Effector memory CD8-positive, alpha-beta T cell (primary cell): ENCODE measurements around the gene TTN.

ENCODE experiments used
- ATAC-seq: fragments of 150-1000 bp; cut with Tn5 transposase; replicated peaks from 2 replicates; pipeline ENCODE4 v1.10.0; 2021; ENCODE audit warnings: mild to moderate bottlenecking, moderate library complexity
- DNase-seq, 3 experiments: peaks; one replicate each; pipeline ENCODE4 v3.0.0; 2021
- H3K27ac Mint-ChIP-seq, 2 donors: one replicate each; pipeline ENCODE4 v1.8.0; 2022; ENCODE audit warnings: mild to moderate bottlenecking in 2 of 2, mixed read lengths in 2 of 2, moderate library complexity in 2 of 2
- H3K27me3 Mint-ChIP-seq, 2 donors: one replicate each; pipeline ENCODE4 v1.8.0; 2022; ENCODE audit warnings: mixed read lengths in 2 of 2
- H3K36me3 Mint-ChIP-seq: one replicate; pipeline ENCODE4 v1.8.0; 2022; ENCODE audit warnings: mild to moderate bottlenecking, moderate library complexity, mixed read lengths; ENCODE audit not compliant: insufficient read depth
- H3K4me1 Mint-ChIP-seq, 2 donors: one replicate each; pipeline ENCODE4 v1.8.0; 2022; ENCODE audit warnings: low read depth in 2 of 2, mixed read lengths in 2 of 2
- H3K4me3 Mint-ChIP-seq, 2 donors: one replicate each; pipeline ENCODE4 v1.8.0; 2022; ENCODE audit warnings: mild to moderate bottlenecking in 2 of 2, mixed read lengths in 2 of 2, moderate library complexity in 2 of 2
- H3K9me3 Mint-ChIP-seq, 2 donors: one replicate each; pipeline ENCODE4 v1.8.0; 2022; ENCODE audit warnings: mixed read lengths in 2 of 2

TTN gene

DNA sequence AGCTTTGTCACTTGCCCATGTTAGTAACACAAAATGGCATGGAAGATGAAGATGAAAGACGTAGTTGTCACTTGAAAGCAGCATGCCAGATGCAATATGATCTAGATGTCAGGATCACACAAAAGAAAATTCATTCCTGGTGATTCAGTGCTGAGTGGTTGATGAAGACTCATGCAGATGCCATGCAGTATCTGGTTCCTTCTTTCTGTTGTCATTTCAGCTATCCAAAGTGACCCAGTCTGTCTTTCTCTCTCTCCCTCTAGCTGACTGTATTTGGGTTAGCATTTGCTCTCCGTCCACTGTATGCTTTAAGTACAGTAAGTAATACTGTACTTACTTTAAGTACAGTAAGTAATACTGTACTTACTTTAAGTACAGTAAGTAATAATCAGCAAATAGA lies 50.4 kb downstream of the TTN start:
- Mint-ChIP-seq H3K27ac (no peak overlapping the region), H3K27me3 (no peaks in the 10 kb centered on the region), H3K4me1 (no peaks in the 10 kb centered on the region), H3K9me3 (no peaks in the 10 kb centered on the region), H3K36me3 (no peaks in the 10 kb centered on the region), H3K4me3 (no peak overlapping the region)
- DNase-seq (no peak), ATAC-seq (no peak)

DNA sequence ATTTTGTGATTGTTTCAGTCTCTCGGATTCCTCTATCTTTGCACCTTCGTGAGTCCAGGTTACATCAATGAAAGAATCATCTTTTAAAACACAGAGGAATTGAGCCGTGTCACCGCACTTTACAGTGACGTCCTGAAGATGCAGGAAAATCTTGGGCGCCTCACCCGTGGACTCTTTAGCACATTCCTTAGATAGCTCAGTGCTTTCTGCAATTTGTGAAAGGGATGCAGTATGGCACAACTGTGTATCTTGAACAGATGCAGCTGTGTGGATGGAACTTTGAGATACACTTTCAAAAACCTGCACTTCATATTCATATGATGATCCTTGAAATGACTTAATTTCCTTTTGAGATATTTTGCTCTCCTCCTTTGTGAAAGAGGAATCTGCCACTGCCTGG lies 50.9 kb downstream of the TTN start:
- H3K9me3 Mint-ChIP-seq = no peaks in the 10 kb centered on the region
- H3K27me3 Mint-ChIP-seq = no peaks in the 10 kb centered on the region
- no peak overlapping the region for H3K27ac Mint-ChIP-seq
- no peak for ATAC-seq
- H3K4me1 Mint-ChIP-seq = no peaks in the 10 kb centered on the region
- DNase-seq = no peak
- H3K4me3 Mint-ChIP-seq = no peak overlapping the region
- H3K36me3 Mint-ChIP-seq = no peaks in the 10 kb centered on the region

DNA sequence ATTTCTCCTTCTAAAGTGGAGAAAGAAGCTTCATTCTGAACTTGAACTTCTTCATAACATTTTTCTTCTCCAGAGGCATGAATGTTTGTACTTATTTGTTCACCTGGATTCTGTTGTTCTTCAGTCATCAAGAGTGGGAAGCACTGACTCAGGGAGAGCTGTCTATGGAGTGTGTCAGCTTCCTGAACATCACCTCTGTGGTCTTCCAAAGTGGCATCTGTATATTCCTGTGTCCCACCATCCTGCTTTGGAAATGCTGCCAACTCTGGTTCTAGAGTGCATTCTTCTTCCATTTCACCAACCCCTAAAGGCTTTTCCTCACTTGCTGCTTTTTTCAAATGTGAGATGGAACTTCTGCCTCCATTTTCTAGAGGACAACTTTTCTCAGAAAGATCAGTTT lies 59.5 kb downstream of the TTN start:
- Mint-ChIP-seq H3K27ac (no peak overlapping the region), H3K4me1 (no peaks in the 10 kb centered on the region), H3K4me3 (no peak overlapping the region), H3K9me3 (peaks cover 2 to 9% of the 10 kb centered on the region in 2 donors), H3K27me3 (no peaks in the 10 kb centered on the region), H3K36me3 (no peaks in the 10 kb centered on the region)
- ATAC-seq (no peak), DNase-seq (no peak)

DNA sequence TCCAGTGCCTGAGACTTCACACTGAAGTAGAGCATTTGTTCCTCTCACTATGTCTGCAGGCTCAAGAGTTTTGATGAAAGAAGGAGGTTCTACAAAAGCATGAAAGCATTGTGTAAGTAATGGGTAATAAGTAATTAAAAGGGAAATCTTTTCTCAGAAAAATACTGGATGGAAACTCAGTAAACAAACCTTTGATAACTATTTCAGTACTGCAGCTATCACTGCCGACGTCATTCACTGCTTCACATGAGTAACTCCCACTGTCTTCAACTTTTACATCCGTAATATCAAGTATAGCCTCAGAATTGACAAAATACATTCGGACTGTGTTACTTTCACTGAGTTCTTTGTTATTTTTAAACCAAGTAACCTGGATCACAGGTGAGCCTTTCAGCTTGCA lies 72.7 kb downstream of the TTN start:
- Mint-ChIP-seq H3K27ac (no peak overlapping the region), H3K27me3 (no peaks in the 10 kb centered on the region), H3K9me3 (no peaks in the 10 kb centered on the region), H3K4me1 (no peaks in the 10 kb centered on the region), H3K36me3 (no peaks in the 10 kb centered on the region), H3K4me3 (no peak overlapping the region)
- DNase-seq (no peak), ATAC-seq (no peak)

DNA sequence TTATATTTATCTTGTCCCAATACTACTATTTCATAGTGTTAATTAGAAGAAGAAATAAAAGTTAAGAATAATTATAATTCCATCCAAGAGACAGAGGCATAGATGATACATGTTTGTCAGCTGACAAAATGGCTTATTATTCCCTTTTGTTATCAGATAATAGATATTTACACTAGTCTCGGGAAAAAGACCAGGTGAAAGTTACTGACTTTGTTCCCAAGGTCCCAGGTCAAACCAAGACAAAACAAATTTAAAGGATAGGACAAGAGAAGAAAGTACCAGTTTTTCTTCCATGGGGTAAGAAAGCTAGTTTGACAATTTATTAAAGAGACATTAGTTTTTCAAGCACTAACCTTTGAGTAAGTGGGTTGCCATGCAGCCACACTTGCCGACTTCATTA lies 73.2 kb downstream of the TTN start:
- H3K27me3 Mint-ChIP-seq = no peaks in the 10 kb centered on the region
- no peaks in the 10 kb centered on the region for H3K36me3 Mint-ChIP-seq

DNA sequence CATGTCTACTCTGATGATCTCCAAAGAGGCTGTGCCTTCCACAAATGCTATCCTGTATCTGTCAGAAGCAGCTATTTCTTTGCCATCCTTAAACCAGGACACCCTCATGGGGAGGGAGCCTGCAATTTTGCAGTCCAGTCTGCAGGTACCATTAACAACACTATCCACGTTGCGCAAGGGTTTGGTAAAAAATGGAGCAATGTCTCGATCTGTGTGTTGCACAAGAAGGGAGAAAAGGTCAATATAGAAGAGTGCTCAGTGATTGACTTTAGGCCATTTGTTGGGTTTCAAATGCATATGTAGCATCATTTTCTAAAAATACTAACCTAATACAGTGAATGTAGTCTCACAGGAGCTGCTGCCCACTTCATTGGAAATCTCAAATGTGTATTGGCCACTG lies 74.3 kb downstream of the TTN start:
- no peaks in the 10 kb centered on the region for H3K4me1 Mint-ChIP-seq
- no peaks in the 10 kb centered on the region for H3K36me3 Mint-ChIP-seq
- no peaks in the 10 kb centered on the region for H3K9me3 Mint-ChIP-seq
- no peak overlapping the region for H3K4me3 Mint-ChIP-seq
- ATAC-seq (no peak), DNase-seq (no peak)
- no peak overlapping the region for H3K27ac Mint-ChIP-seq
- H3K27me3 Mint-ChIP-seq = no peaks in the 10 kb centered on the region

More for the DNA sequence above, 73.2 kb downstream of the TTN start:
- ATAC-seq (no peak), DNase-seq (no peak)
- Mint-ChIP-seq H3K27ac (no peak overlapping the region), H3K4me3 (no peak overlapping the region), H3K4me1 (no peaks in the 10 kb centered on the region), H3K9me3 (no peaks in the 10 kb centered on the region)

DNA sequence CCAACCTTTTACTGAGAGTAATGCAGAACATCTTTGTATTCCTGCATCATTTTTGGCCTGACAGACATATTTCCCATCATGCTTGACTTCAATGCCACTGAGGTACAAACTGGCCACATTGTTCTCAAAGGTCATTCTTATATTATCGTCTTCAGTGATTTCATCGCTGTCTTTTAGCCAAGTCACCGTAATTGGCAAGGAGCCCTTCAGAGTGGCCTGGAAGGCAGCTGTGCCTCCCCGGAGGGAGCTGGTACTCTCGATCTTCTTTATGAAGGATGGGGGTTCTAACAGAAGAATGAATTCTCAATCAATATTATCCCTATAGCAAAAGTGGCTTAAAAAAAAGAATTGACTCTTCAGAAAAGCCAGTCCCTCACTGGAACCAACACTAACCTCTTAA lies 75.9 kb downstream of the TTN start:
- Mint-ChIP-seq H3K36me3 (no peaks in the 10 kb centered on the region), H3K4me1 (no peaks in the 10 kb centered on the region), H3K9me3 (no peaks in the 10 kb centered on the region), H3K27me3 (no peaks in the 10 kb centered on the region), H3K27ac (no peak overlapping the region), H3K4me3 (no peak overlapping the region)
- ATAC-seq (no peak), DNase-seq (no peak)

DNA sequence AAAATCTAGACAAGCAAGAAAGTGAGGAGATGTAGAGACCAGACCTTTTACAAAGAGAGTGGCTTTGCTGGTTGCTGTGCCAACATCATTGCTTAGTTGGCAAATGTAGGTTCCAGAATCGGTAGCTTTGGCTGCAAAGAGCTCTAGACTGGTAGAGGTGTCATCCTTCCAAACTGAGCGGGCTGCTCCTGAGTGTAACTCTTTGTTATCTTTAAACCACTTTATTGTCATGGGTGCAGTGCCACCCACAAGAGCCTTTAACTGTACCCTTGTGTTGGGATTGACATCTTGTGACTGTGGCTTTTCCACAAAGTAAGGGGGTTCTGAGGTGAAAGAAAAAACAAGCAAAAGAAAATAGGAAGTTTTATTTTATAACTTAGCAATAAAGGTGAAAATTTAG lies 77.2 kb downstream of the TTN start:
- DNase-seq (no peak), ATAC-seq (no peak)
- H3K27me3 Mint-ChIP-seq = no peaks in the 10 kb centered on the region
- no peaks in the 10 kb centered on the region for H3K36me3 Mint-ChIP-seq
- H3K9me3 Mint-ChIP-seq = no peaks in the 10 kb centered on the region
- no peaks in the 10 kb centered on the region for H3K4me1 Mint-ChIP-seq
- H3K27ac Mint-ChIP-seq = no peak overlapping the region
- no peak overlapping the region for H3K4me3 Mint-ChIP-seq

DNA sequence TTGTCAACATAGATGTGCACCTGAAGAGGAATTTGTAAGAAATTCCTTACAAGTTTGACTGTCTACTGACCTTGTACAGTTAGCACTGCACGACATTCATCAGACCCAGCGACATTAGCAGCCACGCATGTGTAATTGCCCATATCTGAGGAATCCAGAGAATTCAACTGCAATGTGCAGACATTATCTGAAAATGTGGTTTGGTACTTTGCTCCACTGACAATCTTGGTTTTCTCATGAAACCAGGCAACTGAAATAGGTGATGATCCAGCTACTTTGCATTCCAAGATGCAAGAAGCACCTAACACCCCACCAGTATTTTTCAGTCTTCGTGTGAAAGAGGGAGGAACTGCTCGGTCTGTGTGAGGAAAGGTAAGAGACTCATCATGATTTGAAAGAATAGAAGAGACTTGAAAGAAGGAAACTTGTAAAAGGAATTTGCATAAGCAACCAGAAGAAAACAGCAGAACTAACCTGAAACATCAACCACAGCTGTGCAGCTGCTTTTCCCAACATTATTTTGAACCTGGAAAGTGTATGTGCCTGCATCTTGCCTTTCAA lies 83.4 kb downstream of the TTN start:
- Mint-ChIP-seq H3K4me3 (no peak overlapping the region), H3K27me3 (no peaks in the 10 kb centered on the region), H3K9me3 (no peaks in the 10 kb centered on the region), H3K27ac (no peak overlapping the region), H3K36me3 (no peaks in the 10 kb centered on the region), H3K4me1 (no peaks in the 10 kb centered on the region)
- no peak for DNase-seq
- ATAC-seq = no peak

DNA sequence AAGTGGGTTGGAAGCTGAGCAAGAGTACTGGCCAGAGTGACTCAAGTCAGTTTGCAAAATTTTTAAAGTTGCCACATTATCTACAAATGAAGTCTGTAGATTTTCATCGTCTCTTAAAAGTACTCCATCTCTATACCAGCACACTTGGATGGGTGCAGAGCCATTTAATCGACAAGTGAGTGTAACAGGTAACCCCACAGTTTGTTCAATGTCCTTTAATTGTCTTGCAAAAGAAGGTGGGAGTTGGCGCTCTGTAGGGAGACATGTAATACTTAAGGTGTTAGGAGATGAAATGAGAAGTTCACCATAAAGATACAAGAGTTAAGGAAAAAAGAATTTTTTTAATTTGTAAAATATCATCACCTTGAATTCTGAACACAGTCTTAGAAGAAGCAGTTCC lies 84.9 kb downstream of the TTN start:
- H3K27me3 Mint-ChIP-seq = no peaks in the 10 kb centered on the region
- no peaks in the 10 kb centered on the region for H3K4me1 Mint-ChIP-seq
- no peak for ATAC-seq
- DNase-seq = no peak
- H3K36me3 Mint-ChIP-seq = no peaks in the 10 kb centered on the region
- peaks cover 0 to 1% of the 10 kb centered on the region in 2 donors for H3K9me3 Mint-ChIP-seq
- no peak overlapping the region for H3K27ac Mint-ChIP-seq
- H3K4me3 Mint-ChIP-seq = no peak overlapping the region

DNA sequence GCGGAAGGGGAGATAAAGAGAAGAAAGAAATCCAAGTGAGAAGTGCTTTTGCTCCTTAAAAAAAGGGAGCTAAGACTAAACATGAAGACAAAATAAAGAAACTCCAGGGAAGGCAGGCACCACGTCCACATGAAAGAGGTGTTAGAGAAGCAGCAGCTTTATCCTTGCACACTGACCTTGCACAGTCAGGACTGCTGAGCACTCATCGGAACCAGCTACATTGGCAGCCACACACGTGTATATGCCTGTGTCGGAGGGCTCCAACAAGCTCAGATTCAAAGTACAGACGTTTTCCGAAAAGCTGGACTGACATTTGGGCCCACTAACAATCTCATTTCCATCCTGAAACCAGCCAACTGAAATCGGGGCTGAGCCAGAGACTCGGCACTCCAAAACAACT lies 88.2 kb downstream of the TTN start:
- Mint-ChIP-seq H3K4me1 (no peaks in the 10 kb centered on the region), H3K36me3 (no peaks in the 10 kb centered on the region), H3K27me3 (no peaks in the 10 kb centered on the region), H3K4me3 (no peak overlapping the region), H3K9me3 (peaks cover 0 to 1% of the 10 kb centered on the region in 2 donors), H3K27ac (no peak overlapping the region)
- ATAC-seq (no peak), DNase-seq (no peak)

DNA sequence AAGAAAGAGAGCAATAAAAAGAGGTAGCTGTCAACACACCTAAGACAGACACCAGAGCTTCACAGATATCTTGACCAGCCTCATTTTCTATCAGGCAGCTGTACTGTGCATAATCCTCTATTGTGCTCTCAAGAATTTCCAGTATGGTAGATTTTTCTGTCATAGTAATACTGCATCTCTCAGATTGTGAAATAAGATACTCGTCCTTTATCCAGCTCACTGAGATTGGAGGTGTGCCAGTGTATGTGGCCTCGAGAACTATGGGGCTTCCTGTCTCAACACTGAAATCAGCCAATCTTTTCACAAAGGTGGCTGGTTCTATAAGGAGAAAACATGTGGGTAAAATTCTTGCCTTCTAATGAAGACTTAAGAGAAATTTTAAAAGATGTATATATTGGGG lies 88.9 kb downstream of the TTN start:
- no peaks in the 10 kb centered on the region for H3K36me3 Mint-ChIP-seq
- no peaks in the 10 kb centered on the region for H3K27me3 Mint-ChIP-seq
- no peak for DNase-seq
- H3K9me3 Mint-ChIP-seq = peaks cover 0 to 1% of the 10 kb centered on the region in 2 donors
- no peaks in the 10 kb centered on the region for H3K4me1 Mint-ChIP-seq
- H3K27ac Mint-ChIP-seq = no peak overlapping the region
- ATAC-seq = no peak
- no peak overlapping the region for H3K4me3 Mint-ChIP-seq

DNA sequence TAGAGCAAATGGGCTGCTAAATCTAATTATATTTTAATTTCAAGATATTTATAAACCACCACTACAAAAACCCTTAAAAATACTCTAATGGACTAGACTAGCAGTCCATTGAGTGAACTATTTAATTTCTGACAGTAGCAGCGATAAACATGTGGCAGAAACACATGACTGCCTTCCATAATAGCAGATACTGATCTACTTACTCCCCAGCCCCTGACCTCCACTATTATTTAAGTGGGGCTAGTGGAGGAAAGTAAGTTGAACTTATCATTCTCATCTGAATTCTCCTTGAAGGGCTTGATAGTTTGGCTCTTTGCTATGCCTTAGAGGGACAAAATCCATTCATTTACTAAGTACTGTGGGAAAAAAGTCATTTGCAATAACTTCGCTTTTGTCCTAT lies 90.8 kb downstream of the TTN start:
- H3K9me3 Mint-ChIP-seq = peaks cover 0 to 1% of the 10 kb centered on the region in 2 donors
- H3K4me3 Mint-ChIP-seq = no peak overlapping the region
- H3K27ac Mint-ChIP-seq = no peak overlapping the region
- DNase-seq (no peak), ATAC-seq (no peak)
- no peaks in the 10 kb centered on the region for H3K27me3 Mint-ChIP-seq
- H3K36me3 Mint-ChIP-seq = no peaks in the 10 kb centered on the region
- H3K4me1 Mint-ChIP-seq = no peaks in the 10 kb centered on the region

DNA sequence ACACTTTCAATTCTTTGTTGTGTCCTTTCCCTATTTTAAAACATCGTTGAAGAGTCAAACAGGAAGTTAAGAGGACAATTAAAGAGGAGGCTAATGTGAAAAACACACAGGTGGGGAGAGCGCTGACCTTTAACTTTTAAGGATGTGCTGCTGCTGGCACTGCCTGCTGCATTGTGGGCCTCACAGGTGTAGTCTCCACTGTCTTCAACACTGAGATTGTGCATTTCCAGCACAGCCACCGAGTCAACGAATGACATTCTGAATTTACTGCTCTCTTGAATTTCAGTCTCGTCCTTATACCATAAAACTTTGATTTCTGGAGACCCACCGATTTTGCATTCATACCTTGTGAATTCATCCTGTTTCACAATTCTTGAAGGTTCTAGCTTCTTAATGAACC lies 91.9 kb downstream of the TTN start:
- H3K4me1 Mint-ChIP-seq = no peaks in the 10 kb centered on the region
- no peak for DNase-seq
- no peak overlapping the region for H3K4me3 Mint-ChIP-seq
- H3K36me3 Mint-ChIP-seq = peaks cover 4% of the 10 kb centered on the region
- ATAC-seq = no peak
- H3K9me3 Mint-ChIP-seq = peaks cover 0 to 1% of the 10 kb centered on the region in 2 donors
- H3K27me3 Mint-ChIP-seq = no peaks in the 10 kb centered on the region
- no peak overlapping the region for H3K27ac Mint-ChIP-seq

DNA sequence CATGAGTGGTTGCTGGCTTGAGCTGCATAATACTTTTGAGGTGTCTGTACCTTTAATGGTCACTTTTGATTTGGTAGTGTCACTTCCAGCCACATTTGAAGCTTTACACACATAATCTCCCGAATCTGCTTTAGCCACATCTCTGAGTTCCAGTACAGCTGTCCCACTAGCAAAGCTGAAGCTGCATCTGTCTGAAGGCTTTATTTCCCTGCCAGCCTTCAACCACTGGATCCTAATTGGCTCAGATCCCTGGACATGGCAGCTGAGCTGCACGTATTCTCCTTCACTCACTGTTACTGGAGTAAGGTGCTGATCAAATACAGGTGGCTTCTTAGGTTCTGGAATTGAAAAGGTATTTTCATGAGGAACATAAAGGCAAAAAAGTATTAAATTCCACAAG lies 99.7 kb downstream of the TTN start:
- DNase-seq (no peak), ATAC-seq (no peak)
- H3K27ac Mint-ChIP-seq = no peak overlapping the region
- no peaks in the 10 kb centered on the region for H3K4me1 Mint-ChIP-seq
- H3K27me3 Mint-ChIP-seq = peaks cover 0 to 8% of the 10 kb centered on the region in 2 donors
- no peak overlapping the region for H3K4me3 Mint-ChIP-seq
- no peaks in the 10 kb centered on the region for H3K9me3 Mint-ChIP-seq
- H3K36me3 Mint-ChIP-seq = peaks cover 4% of the 10 kb centered on the region
